22Rv1 (cell line): Measurements from ENCODE around the gene CSRP1.

Source experiments
- H3K27ac ChIP-seq: fragments of 450-650 bp; 2 replicates; pipeline ENCODE4 v1.5.1; 2017
- ZFX ChIP-seq: fragments of 450-650 bp; IDR thresholded peaks from 2 replicates; pipeline ENCODE4 v1.6.1; 2017; ENCODE audit warnings: antibody characterized with exemption, borderline replicate concordance
- TF ChIP-seq, protein P1 (sequence below): fragments of 450-650 bp; IDR thresholded peaks from 2 replicates; pipeline ENCODE4 v1.5.1; 2017; ENCODE audit warnings: mild to moderate bottlenecking

CSRP1 gene

DNA sequence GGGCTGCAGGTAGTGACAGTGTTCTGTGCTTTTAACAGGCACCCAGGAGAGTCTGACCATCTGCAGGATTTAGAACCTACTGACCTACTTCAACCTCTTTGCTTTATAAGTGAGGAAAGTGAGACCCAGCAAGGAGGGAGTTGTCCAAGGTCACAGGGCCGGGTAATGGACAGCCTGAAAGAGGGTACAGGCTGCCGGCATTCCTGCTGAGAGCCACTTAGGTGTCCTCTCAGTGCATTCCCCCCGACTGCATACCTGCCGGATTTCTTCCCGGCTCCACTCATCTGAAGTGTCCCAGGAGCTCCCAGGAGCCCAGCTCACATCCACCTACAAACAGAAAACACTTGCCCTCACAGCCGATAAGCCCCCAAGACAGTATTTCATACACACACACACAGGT, 51.8 kb downstream of the CSRP1 start:
- H3K27ac ChIP-seq = no peak overlapping the region
- TF ChIP-seq, protein P1, sequence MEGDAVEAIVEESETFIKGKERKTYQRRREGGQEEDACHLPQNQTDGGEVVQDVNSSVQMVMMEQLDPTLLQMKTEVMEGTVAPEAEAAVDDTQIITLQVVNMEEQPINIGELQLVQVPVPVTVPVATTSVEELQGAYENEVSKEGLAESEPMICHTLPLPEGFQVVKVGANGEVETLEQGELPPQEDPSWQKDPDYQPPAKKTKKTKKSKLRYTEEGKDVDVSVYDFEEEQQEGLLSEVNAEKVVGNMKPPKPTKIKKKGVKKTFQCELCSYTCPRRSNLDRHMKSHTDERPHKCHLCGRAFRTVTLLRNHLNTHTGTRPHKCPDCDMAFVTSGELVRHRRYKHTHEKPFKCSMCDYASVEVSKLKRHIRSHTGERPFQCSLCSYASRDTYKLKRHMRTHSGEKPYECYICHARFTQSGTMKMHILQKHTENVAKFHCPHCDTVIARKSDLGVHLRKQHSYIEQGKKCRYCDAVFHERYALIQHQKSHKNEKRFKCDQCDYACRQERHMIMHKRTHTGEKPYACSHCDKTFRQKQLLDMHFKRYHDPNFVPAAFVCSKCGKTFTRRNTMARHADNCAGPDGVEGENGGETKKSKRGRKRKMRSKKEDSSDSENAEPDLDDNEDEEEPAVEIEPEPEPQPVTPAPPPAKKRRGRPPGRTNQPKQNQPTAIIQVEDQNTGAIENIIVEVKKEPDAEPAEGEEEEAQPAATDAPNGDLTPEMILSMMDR = no peak
- no peak for TF ChIP-seq ZFX

- H3K27ac ChIP-seq = no peak overlapping the region
- TF ChIP-seq, protein P1 = no peak
- TF ChIP-seq ZFX = no peak
Measured at GRCh38 chr1:201454608-201455007, 52.3 kb downstream of the CSRP1 start.

DNA sequence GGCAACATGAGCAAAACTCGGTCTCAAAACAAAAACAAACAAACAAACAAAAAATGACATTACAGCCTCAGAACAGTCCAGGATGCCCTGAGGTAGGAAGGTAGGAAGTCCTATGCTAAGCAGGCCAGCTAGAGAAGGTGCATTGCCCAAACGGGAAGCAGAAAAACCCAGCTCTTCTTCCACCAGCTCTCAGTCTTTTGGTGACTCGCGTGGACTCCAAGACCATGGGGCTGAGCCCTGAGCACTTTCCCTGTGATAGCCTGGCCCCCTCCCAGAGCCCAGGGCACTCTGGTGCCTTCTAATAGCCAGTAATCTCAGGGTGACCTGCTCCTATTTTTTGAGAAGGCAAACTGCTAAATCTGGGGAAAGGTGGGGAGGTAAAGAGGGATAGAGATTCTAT, 54.1 kb downstream of the CSRP1 start:
- H3K27ac ChIP-seq = no peak overlapping the region
- TF ChIP-seq, protein P1 = no peak
- TF ChIP-seq ZFX = no peak

DNA sequence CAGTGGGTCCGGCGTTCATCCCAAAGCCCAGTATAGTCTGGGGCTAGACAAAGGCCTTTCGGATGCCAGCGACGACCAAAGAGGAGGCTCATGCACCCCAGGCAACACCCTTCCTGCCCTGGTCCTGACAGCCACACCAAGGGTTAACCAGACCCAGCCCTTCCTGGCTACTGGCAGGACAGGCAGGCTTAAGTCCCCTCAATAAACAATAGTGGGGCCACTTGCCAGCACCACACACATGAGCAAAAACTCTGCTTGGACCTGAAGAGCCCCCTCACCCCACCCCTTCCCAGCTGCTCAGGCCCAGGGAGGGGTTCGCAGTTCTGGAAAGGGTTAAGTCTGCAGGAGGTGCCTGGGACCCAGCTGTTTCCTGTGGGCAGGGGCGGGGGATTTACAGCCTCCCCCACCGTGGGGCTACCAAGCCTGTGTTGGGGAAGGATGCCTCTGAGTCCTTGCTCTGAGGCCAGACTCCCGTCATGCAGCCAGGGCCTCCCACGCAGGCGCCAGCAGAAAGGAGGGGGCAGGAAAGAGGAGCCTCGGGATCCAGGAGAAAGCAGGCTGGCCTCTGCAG, 56.1 kb downstream of the CSRP1 start:
- TF ChIP-seq ZFX = no peak
- TF ChIP-seq, protein P1 = no peak
- no peak overlapping the region for H3K27ac ChIP-seq

- no peak overlapping the region for H3K27ac ChIP-seq
- no peak for TF ChIP-seq ZFX
- TF ChIP-seq, protein P1 = no peak
Measured at GRCh38 chr1:201448990-201449389, 57.9 kb downstream of the CSRP1 start.

GRCh38 chr1:201447903-201448871, 58.7 kb downstream of the CSRP1 start:
- no peak overlapping the region for H3K27ac ChIP-seq
- TF ChIP-seq ZFX = no peak
- TF ChIP-seq, protein P1 = peak; percentile 98

GRCh38 chr1:201445310-201445709, 61.6 kb downstream of the CSRP1 start:
- no peak overlapping the region for H3K27ac ChIP-seq

More at GRCh38 chr1:201445310-201445709, 61.6 kb downstream of the CSRP1 start:
- TF ChIP-seq, protein P1 = no peak
- no peak for TF ChIP-seq ZFX
